K562 (cell line): Measurements from ENCODE around the gene LPA. TPM values are rescaled to one million over a fixed set of nuclear protein-coding genes. Genes with fewer than 3 reads are reported as not detected.

ENCODE experiments used
- ATF4 ChIP-seq: fragments of 450-650 bp; formaldehyde crosslinking; IDR thresholded peaks from 2 replicates; pipeline ENCODE4 v1.4.0; 2022; ENCODE audit warnings: mild to moderate bottlenecking, moderate library complexity
- BCOR ChIP-seq: fragments of 450-650 bp; IDR thresholded peaks from 2 replicates; pipeline ENCODE4 v1.6.1; 2016
- CREB1 ChIP-seq, 2 experiments: sonication (generic) in 1 of 2; formaldehyde crosslinking in 1 of 2; IDR thresholded peaks; 2 replicates each; pipeline versions ENCODE4 v1.6.1 to v1.8.0; 2012 to 2022; ENCODE audit warnings: inconsistent platforms in 1 of 2, mild to moderate bottlenecking in 1 of 2, missing genetic modification reagents in 1 of 2, moderate library complexity in 1 of 2
- CREB5 ChIP-seq: fragments of 250-450 bp; sonication (Bioruptor Pico); IDR thresholded peaks from 2 replicates; pipeline ENCODE4 v1.5.0; 2020; ENCODE audit warnings: mild to moderate bottlenecking
- HDAC6 ChIP-seq: IDR thresholded peaks from 2 replicates; pipeline ENCODE4 v1.6.1; 2012; ENCODE audit warnings: low read depth, mild to moderate bottlenecking, control low read depth, inconsistent platforms, low read length, moderate library complexity
- KDM4B ChIP-seq, 2 experiments: fragments of 450-650 bp in 1 of 2; sonication (generic) in 1 of 2; IDR thresholded peaks; 2 replicates each; pipeline ENCODE4 v1.6.1; 2016 to 2017; ENCODE audit warnings: borderline replicate concordance in 2 of 2, antibody characterized with exemption in 1 of 2, low read depth in 1 of 2, mild to moderate bottlenecking in 1 of 2
- MAX ChIP-seq: sonication (generic); formaldehyde crosslinking; IDR thresholded peaks from 2 replicates; pipeline ENCODE4 v1.9.0; 2022; ENCODE audit warnings: mild to moderate bottlenecking, missing genetic modification reagents
- NCOA6 ChIP-seq: fragments of 450-650 bp; IDR thresholded peaks from 2 replicates; pipeline ENCODE4 v1.6.1; 2017; ENCODE audit warnings: mild to moderate bottlenecking
- NONO ChIP-seq, 2 experiments: fragments of 200-400 bp in 1 of 2; fragments of 450-650 bp in 1 of 2; formaldehyde crosslinking in 1 of 2; IDR thresholded peaks; 2 replicates each; pipeline ENCODE4 v1.6.1; 2017; ENCODE audit warnings: low read depth in 2 of 2, mild to moderate bottlenecking in 2 of 2, moderate library complexity in 2 of 2, low read length in 1 of 2
- PML ChIP-seq: IDR thresholded peaks from 2 replicates; pipeline ENCODE4 v1.6.1; 2012; ENCODE audit warnings: low read length, inconsistent platforms
- POLR3G ChIP-seq: IDR thresholded peaks from 2 replicates; pipeline ENCODE4 v1.6.1; 2011; ENCODE audit not compliant: insufficient read length, insufficient replicate concordance; ENCODE audit errors: extremely low read depth
- RFX5 ChIP-seq: IDR thresholded peaks from 2 replicates; pipeline ENCODE4 v1.6.1; 2011; ENCODE audit warnings: low read depth, mild to moderate bottlenecking, improper control_type of control experiment, low read length
- SP1 ChIP-seq: sonication (generic); formaldehyde crosslinking; IDR thresholded peaks from 2 replicates; pipeline ENCODE4 v1.8.1; 2022; ENCODE audit warnings: mild to moderate bottlenecking, missing genetic modification reagents
- TAF15 ChIP-seq: fragments of 200-400 bp; formaldehyde crosslinking; IDR thresholded peaks from 2 replicates; pipeline ENCODE4 v1.6.1; 2017; ENCODE audit warnings: mild to moderate bottlenecking, low read depth, low read length, moderate library complexity
- TGIF2 ChIP-seq: sonication (generic); formaldehyde crosslinking; IDR thresholded peaks from 2 replicates; pipeline ENCODE4 v1.8.1; 2022; ENCODE audit warnings: mild to moderate bottlenecking, missing genetic modification reagents, moderate library complexity
- THRA ChIP-seq: fragments of 450-650 bp; IDR thresholded peaks from 2 replicates; pipeline ENCODE4 v1.6.1; 2017; ENCODE audit warnings: mild to moderate bottlenecking, moderate library complexity
- TOE1 ChIP-seq, 2 experiments: fragments of 450-650 bp in 1 of 2; sonication (generic) in 1 of 2; formaldehyde crosslinking in 1 of 2; IDR thresholded peaks; 2 replicates each; pipeline versions ENCODE4 v1.7.1 to v1.8.0; 2016 to 2022; ENCODE audit warnings: borderline replicate concordance in 2 of 2, mild to moderate bottlenecking in 2 of 2, antibody characterized with exemption in 1 of 2, inconsistent platforms in 1 of 2, low read depth in 1 of 2, missing genetic modification reagents in 1 of 2, moderate library complexity in 1 of 2
- ZBTB43 ChIP-seq: sonication (generic); formaldehyde crosslinking; IDR thresholded peaks from 2 replicates; pipeline ENCODE4 v1.8.0; 2023; ENCODE audit warnings: mild to moderate bottlenecking, missing genetic modification reagents
- ZNF174 ChIP-seq: fragments of 250-450 bp; sonication (Bioruptor Pico); IDR thresholded peaks from 2 replicates; pipeline ENCODE4 v1.4.0; 2020; ENCODE audit warnings: mild to moderate bottlenecking
- ZNF384 ChIP-seq: IDR thresholded peaks from 2 replicates; pipeline ENCODE4 v1.6.1; 2012; ENCODE audit warnings: low read depth, low read length, improper control_type of control experiment
- polyA plus RNA-seq, 8 experiments: library from polyadenylated mRNA; depleted of rRNA in 4 of 8; stranded (reverse) in 5 of 8; unstranded in 3 of 8; fragments of >200 nt; fragmentation: Nextera tagmentation in 2 of 8; fragmentation: Illumina TruSeq in 1 of 8; extraction: Ambion mirVana in 2 of 8; extraction: Trizol in 1 of 8; gene quantifications; 2 replicates each; pipeline versions ENCODE4 v1.2.1 to v1.2.3, GENCODE V29; 2011 to 2014; ENCODE audit warnings: inconsistent platforms in 1 of 8, missing spikeins in 1 of 8
- total RNA-seq, 7 experiments: library from RNA; depleted of rRNA in 6 of 7; stranded (reverse); fragments of >200 nt in 6 of 7; fragmentation: Illumina TruSeq in 2 of 7; extraction: Trizol in 2 of 7; gene quantifications; 2 replicates each; pipeline versions ENCODE4 v1.2.1 to v1.2.3, GENCODE V29; 2011 to 2021; ENCODE audit warnings: low replicate concordance in 1 of 7
- TF ChIP-seq, protein P1 (sequence below): sonication (generic); formaldehyde crosslinking; IDR thresholded peaks from 2 replicates; pipeline ENCODE4 v1.8.0; 2022; ENCODE audit warnings: mild to moderate bottlenecking, missing genetic modification reagents

The LPA gene
- total and polyA plus RNA-seq, 9 of the 15 experiments (the other 6 are each of a cell fraction or from before 2014, with no cell fraction given) = 0.01 to 0.18 (median 0.07) TPM; not detected in 6

DNA sequence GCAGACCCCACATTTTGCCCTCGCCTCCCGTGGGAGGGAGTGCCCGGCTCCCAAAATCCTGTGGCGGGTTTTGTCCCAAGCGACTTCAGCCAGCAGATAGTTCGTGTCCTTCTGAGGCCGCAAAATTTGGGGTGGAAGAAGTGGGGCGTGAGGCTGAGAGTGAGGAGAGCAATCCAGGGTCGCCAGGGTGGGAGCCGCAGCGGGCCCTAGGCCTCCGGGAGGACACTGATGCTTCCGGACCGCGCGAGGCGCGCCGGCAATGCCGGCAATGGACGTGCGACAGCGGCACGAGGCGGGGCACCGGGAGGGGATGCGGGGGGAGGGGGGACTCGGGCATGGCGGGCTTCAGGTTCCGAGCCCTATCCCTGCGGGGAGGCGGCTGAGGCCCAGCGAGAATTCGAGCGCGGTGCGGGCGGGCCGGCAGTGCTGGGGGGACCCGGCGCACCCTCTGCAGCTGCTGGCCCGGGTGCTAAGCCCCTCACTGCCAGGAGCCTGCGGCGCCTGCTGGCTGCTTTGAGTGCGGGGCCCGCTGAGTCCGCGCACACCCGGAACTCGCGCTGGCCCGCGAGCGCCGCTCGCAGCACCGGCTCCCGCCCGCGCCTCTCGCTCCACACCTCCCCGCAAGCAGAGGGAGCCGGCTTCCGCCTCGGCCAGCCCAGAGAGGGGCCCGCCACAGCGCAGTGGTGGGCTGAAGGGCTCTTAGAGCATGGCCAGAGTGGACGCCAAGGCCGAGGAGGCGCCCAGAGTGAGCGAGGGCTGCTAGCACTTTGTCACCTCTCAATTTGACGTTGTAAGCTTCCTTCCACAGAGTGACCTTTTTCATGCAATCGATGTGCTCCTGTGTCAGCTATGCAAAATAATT is 143.8 kb downstream of the LPA start (continued):
- TF ChIP-seq ZNF174 (CRISPR knock-in tag) (no peak), BCOR (peak; percentile 59; the same call in 1 of the 2 replicates), NONO (IDR thresholded peaks at IDR 0.05; ENCODE audit: low read depth in 2 of 2, low read length in 1 of 2) (peak in 1 of 2 experiments; percentile 86; a peak in 1 of 4 replicates), POLR3G (no peak), THRA (no peak), NCOA6 (no peak), TAF15 (no peak), SP1 (CRISPR knock-in tag) (no peak), HDAC6 (no peak), KDM4B (IDR thresholded peaks at IDR 0.05; ENCODE audit: borderline replicate concordance in 2 of 2, low read depth in 1 of 2) (no peak), ZNF384 (no peak), CREB5 (CRISPR knock-in tag) (no peak), MAX (CRISPR knock-in tag) (peak; percentile 18; the same call in 1 of the 2 replicates), TGIF2 (CRISPR knock-in tag) (no peak), CREB1 (IDR thresholded peaks at IDR 0.05) (peak; percentile 91), CREB1 (CRISPR knock-in tag; IDR thresholded peaks at IDR 0.05) (peak; percentile 80), ATF4 (CRISPR knock-in tag) (no peak), RFX5 (no peak), ZBTB43 (CRISPR knock-in tag) (peak; percentile 70; the same call in 1 of the 2 replicates), PML (no peak; the same call in 1 of the 2 replicates), TOE1 (IDR thresholded peaks at IDR 0.05; ENCODE audit: borderline replicate concordance) (peak; percentile 69; the same call in 1 of the 2 replicates), TOE1 (CRISPR knock-in tag; IDR thresholded peaks at IDR 0.05; ENCODE audit: borderline replicate concordance, low read depth) (no peak)
- TF ChIP-seq, protein P1, sequence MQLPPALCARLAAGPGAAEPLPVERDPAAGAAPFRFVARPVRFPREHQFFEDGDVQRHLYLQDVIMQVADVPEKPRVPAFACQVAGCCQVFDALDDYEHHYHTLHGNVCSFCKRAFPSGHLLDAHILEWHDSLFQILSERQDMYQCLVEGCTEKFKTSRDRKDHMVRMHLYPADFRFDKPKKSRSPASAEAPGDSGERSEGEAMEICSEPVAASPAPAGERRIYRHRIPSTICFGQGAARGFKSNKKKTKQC = no peak
